Endothelial cell (in vitro differentiated cells): ENCODE measurements around the gene ERICH2. TPM values are rescaled to one million over a fixed set of nuclear protein-coding genes. Genes with fewer than 3 reads are reported as not detected.

ENCODE experiments used
- DNase-seq: peaks from one replicate; pipeline ENCODE4 v3.0.0; 2021; ENCODE audit warnings: low spot score
- H3K27ac Mint-ChIP-seq: one replicate; pipeline ENCODE4 v1.8.0; 2021; ENCODE audit warnings: mixed read lengths, inconsistent platforms; ENCODE audit not compliant: unreplicated experiment
- H3K27me3 Mint-ChIP-seq: one replicate; pipeline ENCODE4 v1.8.0; 2021; ENCODE audit warnings: mild to moderate bottlenecking, moderate library complexity, mixed read lengths, inconsistent platforms; ENCODE audit not compliant: unreplicated experiment
- H3K36me3 Mint-ChIP-seq: one replicate; pipeline ENCODE4 v1.8.0; 2021; ENCODE audit warnings: mild to moderate bottlenecking, low read depth, mixed read lengths, inconsistent platforms; ENCODE audit not compliant: unreplicated experiment
- H3K4me1 Mint-ChIP-seq: one replicate; pipeline ENCODE4 v1.8.0; 2021; ENCODE audit warnings: mild to moderate bottlenecking, mixed read lengths, inconsistent platforms; ENCODE audit not compliant: unreplicated experiment
- H3K4me3 Mint-ChIP-seq: one replicate; pipeline ENCODE4 v1.8.0; 2021; ENCODE audit warnings: mild to moderate bottlenecking, mixed read lengths, inconsistent platforms; ENCODE audit not compliant: unreplicated experiment
- H3K9me3 Mint-ChIP-seq: one replicate; pipeline ENCODE4 v1.8.0; 2021; ENCODE audit warnings: mixed read lengths, inconsistent platforms; ENCODE audit not compliant: unreplicated experiment
- CTCF ChIP-seq: fragments of 200-600 bp; sonication (generic); IDR thresholded peaks from one replicate; pipeline ENCODE4 v1.5.0; 2021; ENCODE audit warnings: antibody characterized with exemption; ENCODE audit not compliant: unreplicated experiment
- total RNA-seq: library from RNA; stranded (reverse); fragmentation: NEBNext Ultra II Directional; extraction: Animal tissue kit (Norgen Biotek cat#: 25700); gene quantifications from one replicate; pipeline ENCODE4 v1.2.1, GENCODE V29; 2021; ENCODE audit not compliant: unreplicated experiment

Gene ERICH2
- total RNA-seq, 1 donor from 2014 or later, result 1.6 TPM

DNA sequence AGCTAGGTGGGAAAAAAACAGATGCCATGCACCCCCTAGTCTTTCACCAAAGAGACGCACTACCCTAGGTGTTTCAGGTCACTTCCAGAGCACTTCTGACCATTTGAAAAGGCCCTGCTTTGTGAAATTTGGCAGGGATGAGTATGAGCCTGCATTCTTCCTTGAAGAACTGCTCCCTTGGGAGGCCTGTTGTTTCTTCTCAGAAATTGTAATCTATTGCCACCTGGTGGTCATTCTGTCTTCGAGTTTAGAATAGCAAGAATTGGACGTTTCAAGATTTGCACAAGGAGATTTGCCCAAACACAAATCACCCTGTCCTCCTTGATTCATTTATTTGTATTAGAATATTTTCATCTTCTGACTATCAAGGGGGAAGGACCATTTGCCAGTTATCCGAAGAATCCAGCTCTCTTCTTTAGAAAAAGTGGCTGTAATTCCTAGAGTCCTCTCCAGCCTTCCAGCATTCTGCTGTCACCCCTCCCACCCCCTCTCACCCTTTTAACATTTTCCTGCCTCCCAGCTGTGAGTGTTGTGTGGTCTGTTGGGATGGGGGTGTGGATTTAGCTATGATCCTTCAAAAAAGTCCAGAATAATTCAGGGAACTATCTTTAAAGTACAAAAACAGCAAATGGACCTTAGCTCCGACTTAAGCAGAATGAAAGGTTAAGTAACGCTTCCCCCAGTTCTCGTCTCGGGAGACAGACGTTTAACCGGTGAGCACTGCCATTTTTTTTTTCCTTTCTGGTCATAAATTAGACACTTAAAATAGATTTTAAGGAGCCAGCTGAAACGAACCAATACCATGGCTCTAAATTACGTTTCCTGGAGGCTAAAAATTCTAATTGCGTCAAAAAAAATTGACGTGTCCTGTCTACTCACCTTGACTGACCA, 42.8 kb downstream of the ERICH2 start:
- DNase-seq, result peak; percentile 63
- Mint-ChIP-seq H3K36me3 (no peaks in the 10 kb centered on the region), H3K4me3 (peak overlapping the region; percentile 85), H3K9me3 (no peaks in the 10 kb centered on the region), H3K27ac (no peak overlapping the region), H3K27me3 (peaks cover 11% of the 10 kb centered on the region), H3K4me1 (peaks cover 35% of the 10 kb centered on the region)
- peak; percentile 84 for TF ChIP-seq CTCF

GRCh38 chr2:170813611-170814532, 43.7 kb downstream of the ERICH2 start:
- Mint-ChIP-seq H3K36me3 (peaks cover 6% of the 10 kb centered on the region), H3K9me3 (no peaks in the 10 kb centered on the region), H3K4me1 (peaks cover 41% of the 10 kb centered on the region), H3K27me3 (peaks cover 16% of the 10 kb centered on the region), H3K27ac (no peak overlapping the region), H3K4me3 (peak overlapping the region; percentile 85)
- TF ChIP-seq CTCF, result no peak
- peak; percentile 73 for DNase-seq

GRCh38 chr2:170814533-170815230, 44.5 kb downstream of the ERICH2 start:
- Mint-ChIP-seq H3K4me1 (peaks cover 49% of the 10 kb centered on the region), H3K36me3 (peaks cover 11% of the 10 kb centered on the region), H3K27me3 (peaks cover 20% of the 10 kb centered on the region), H3K4me3 (peak overlapping the region; percentile 85), H3K9me3 (no peaks in the 10 kb centered on the region), H3K27ac (no peak overlapping the region)
- no peak for TF ChIP-seq CTCF
- no peak for DNase-seq

GRCh38 chr2:170815311-170815710, 45.1 kb downstream of the ERICH2 start:
- DNase-seq, result no peak
- peak overlapping the region; percentile 91 for H3K4me3 Mint-ChIP-seq
- H3K4me1 Mint-ChIP-seq, result peaks cover 54% of the 10 kb centered on the region
- peaks cover 20% of the 10 kb centered on the region for H3K27me3 Mint-ChIP-seq
- no peaks in the 10 kb centered on the region for H3K9me3 Mint-ChIP-seq
- H3K27ac Mint-ChIP-seq, result peak overlapping the region; percentile 58
- no peak for TF ChIP-seq CTCF
- peaks cover 11% of the 10 kb centered on the region for H3K36me3 Mint-ChIP-seq
